Glutamatergic neuron (in vitro differentiated cells): ENCODE data around the gene TXLNB. TPM values are rescaled to one million over a fixed set of nuclear protein-coding genes. Genes with fewer than 3 reads are reported as not detected.
A peak's percentile ranks its signal among the peaks of the same experiment; 100 is the strongest.

Experiments
- DNase-seq: peaks from one replicate; pipeline ENCODE4 v3.0.0; 2022
- H3K27ac Mint-ChIP-seq: one replicate; pipeline ENCODE4 v1.8.0; 2020; ENCODE audit warnings: mild to moderate bottlenecking, mixed read lengths, inconsistent platforms; ENCODE audit not compliant: unreplicated experiment
- H3K27me3 Mint-ChIP-seq: one replicate; pipeline ENCODE4 v1.8.0; 2020; ENCODE audit warnings: mild to moderate bottlenecking, moderate library complexity, mixed read lengths, inconsistent platforms; ENCODE audit not compliant: unreplicated experiment
- H3K36me3 Mint-ChIP-seq: one replicate; pipeline ENCODE4 v1.8.0; 2020; ENCODE audit warnings: mild to moderate bottlenecking, mixed read lengths, inconsistent platforms; ENCODE audit not compliant: unreplicated experiment
- H3K4me1 Mint-ChIP-seq: one replicate; pipeline ENCODE4 v1.8.0; 2020; ENCODE audit warnings: mild to moderate bottlenecking, low read depth, mixed read lengths, inconsistent platforms; ENCODE audit not compliant: unreplicated experiment
- H3K4me3 Mint-ChIP-seq: one replicate; pipeline ENCODE4 v1.8.0; 2020; ENCODE audit warnings: mild to moderate bottlenecking, mixed read lengths, inconsistent platforms; ENCODE audit not compliant: unreplicated experiment
- H3K9me3 Mint-ChIP-seq: one replicate; pipeline ENCODE4 v1.8.0; 2020; ENCODE audit warnings: mild to moderate bottlenecking, moderate library complexity, mixed read lengths, inconsistent platforms; ENCODE audit not compliant: unreplicated experiment
- total RNA-seq: library from RNA; stranded (reverse); fragmentation: NEBNext Ultra II Directional; extraction: Animal tissue kit (Norgen Biotek cat#: 25700); gene quantifications from one replicate; pipeline ENCODE4 v1.2.1, GENCODE V29; 2021; ENCODE audit not compliant: unreplicated experiment
- TF ChIP-seq, protein P1 (sequence below): fragments of 200-600 bp; sonication (generic); IDR thresholded peaks from one replicate; pipeline ENCODE4 v1.5.0; 2021; ENCODE audit not compliant: partially characterized antibody, unreplicated experiment

Gene TXLNB
- total RNA-seq, 1 donor from 2014 or later = not detected

DNA sequence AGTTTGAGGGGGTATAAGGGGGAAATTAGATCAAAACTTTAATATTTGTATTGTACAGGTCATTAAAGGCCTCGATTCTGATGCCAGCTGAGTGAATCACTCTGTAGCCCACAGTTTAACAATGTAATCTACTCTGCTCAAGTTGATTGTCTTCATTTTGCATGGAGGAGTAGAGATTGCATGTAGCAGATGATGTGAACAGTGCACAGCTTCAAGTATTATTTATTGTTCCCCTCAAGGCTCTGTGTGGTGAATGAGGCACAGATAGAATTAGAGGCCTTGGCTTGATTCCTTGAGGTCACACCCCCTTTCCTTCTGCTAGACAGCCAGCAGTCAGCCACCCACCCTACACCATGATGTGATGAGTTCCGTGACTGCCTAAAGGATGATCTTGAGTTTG is 38.1 kb downstream of the TXLNB start:
- no peak overlapping the region for H3K4me3 Mint-ChIP-seq
- DNase-seq = no peak
- TF ChIP-seq, protein P1, sequence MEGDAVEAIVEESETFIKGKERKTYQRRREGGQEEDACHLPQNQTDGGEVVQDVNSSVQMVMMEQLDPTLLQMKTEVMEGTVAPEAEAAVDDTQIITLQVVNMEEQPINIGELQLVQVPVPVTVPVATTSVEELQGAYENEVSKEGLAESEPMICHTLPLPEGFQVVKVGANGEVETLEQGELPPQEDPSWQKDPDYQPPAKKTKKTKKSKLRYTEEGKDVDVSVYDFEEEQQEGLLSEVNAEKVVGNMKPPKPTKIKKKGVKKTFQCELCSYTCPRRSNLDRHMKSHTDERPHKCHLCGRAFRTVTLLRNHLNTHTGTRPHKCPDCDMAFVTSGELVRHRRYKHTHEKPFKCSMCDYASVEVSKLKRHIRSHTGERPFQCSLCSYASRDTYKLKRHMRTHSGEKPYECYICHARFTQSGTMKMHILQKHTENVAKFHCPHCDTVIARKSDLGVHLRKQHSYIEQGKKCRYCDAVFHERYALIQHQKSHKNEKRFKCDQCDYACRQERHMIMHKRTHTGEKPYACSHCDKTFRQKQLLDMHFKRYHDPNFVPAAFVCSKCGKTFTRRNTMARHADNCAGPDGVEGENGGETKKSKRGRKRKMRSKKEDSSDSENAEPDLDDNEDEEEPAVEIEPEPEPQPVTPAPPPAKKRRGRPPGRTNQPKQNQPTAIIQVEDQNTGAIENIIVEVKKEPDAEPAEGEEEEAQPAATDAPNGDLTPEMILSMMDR = no peak
- no peaks in the 10 kb centered on the region for H3K27me3 Mint-ChIP-seq
- H3K9me3 Mint-ChIP-seq = no peaks in the 10 kb centered on the region
- no peak overlapping the region for H3K27ac Mint-ChIP-seq
- no peaks in the 10 kb centered on the region for H3K4me1 Mint-ChIP-seq
- no peaks in the 10 kb centered on the region for H3K36me3 Mint-ChIP-seq

DNA sequence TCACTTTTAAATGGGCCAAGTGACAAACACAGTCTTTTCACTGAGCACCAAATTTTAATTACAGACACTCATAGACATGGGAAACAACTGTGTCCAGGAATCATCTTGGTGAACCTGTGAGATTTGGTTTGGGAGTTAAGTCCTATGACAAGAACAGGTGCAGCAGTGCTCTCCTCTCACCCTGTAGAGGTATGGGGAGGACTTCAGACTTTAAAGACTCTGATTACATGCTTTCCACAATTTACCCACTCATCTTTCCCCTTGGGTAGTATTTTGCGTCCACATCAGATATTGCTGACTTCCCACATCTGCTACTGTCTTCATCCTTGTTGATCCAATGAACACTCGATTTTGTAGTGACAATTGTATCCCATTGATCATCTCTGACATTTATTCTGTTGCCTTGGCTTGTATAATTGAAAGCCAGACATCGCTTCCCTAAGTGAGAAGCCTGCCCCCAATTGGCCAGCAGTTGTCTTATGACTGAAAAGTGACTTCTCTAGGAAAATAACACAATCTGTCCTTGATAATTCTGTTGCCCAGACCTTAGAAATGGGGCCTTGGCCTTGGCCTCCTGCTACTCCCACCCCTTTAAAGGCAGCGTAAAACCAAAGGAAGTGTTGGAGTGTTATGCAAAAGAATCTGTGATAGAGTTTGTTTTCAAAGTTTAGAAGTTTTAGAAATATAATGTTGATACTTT is 40.0 kb downstream of the TXLNB start:
- Mint-ChIP-seq H3K9me3 (no peaks in the 10 kb centered on the region), H3K27ac (no peak overlapping the region), H3K4me1 (no peaks in the 10 kb centered on the region), H3K27me3 (no peaks in the 10 kb centered on the region), H3K4me3 (no peak overlapping the region), H3K36me3 (no peaks in the 10 kb centered on the region)
- TF ChIP-seq, protein P1 = no peak
- DNase-seq = no peak

DNA sequence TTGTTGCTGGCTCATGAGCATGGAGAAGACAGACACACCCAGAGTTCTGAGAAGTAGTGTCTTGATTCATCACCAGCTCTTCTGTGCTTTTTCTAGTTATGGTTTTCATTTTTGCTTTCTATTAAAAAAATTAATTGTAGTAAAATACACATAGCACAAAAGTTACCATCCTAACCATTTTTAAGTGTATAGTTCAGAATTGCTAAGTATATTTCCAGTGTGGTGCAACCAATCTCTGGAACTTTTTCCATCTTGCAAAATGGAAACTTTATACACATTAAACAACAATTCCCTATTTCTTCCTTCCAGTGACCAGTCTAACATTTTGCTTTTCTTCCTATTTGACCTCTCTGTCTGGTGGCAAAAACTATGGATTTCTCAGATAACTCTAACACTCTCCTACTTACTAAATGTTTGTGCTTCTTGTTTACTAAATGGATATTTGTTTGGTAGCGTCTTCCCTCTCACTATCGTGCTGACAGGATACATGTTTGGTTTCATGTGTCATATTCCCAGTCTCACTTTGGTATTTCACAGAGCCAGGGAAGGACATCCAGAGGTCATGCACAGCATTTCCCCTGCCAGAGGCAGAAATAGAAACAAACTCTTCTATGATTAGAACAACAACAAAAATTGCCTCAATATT is 40.6 kb downstream of the TXLNB start:
- H3K36me3 Mint-ChIP-seq = no peaks in the 10 kb centered on the region
- H3K4me3 Mint-ChIP-seq = no peak overlapping the region
- H3K27me3 Mint-ChIP-seq = no peaks in the 10 kb centered on the region
- no peak overlapping the region for H3K27ac Mint-ChIP-seq
- H3K9me3 Mint-ChIP-seq = no peaks in the 10 kb centered on the region
- TF ChIP-seq, protein P1 = no peak
- no peak for DNase-seq
- H3K4me1 Mint-ChIP-seq = no peaks in the 10 kb centered on the region

DNA sequence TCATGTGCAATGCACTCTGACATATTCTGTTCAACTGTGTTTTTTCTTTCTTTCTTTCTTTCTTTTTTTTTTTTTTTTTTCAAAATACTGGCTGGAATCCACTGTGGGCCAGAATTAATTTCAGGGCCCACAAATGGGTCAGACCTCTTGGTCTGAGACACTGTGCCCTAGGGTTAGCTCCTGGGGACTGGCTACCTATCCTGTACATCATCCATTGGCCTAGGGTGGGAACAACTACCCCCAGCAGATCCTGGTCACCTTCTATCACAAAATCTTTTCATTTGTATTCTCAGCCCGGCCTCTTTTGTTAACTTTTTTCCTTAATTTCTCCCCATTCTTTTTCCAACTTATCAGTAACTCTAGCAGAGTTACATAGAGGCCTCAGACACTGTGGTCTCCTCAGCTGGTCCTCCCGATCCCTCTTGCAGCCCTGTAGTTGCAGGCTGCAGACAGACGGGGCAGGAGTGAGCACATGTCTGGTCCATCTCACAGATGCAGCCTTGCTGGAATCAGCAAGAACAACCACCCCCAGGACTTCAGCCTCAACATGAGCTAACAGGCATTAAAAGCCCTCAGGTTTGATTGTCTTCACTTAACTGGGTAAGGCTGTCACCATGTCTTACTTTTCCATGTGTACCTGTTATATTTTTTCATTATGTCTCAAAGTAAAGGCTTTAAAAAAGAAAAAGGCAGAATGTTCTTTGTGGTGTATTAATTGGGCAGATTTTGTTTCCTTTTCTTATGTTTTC is 41.3 kb downstream of the TXLNB start:
- Mint-ChIP-seq H3K27me3 (no peaks in the 10 kb centered on the region), H3K4me3 (no peak overlapping the region), H3K9me3 (no peaks in the 10 kb centered on the region), H3K4me1 (no peaks in the 10 kb centered on the region), H3K27ac (no peak overlapping the region), H3K36me3 (no peaks in the 10 kb centered on the region)
- TF ChIP-seq, protein P1 = peak; percentile 60
- DNase-seq = peak; percentile 82
